HG03103 (cell line): ENCODE measurements around the gene PDRG1.
"Not testable (repeated sequence)": the region's sequence is repeated elsewhere in the genome, so short reads cannot be mapped to it uniquely, and the experiment has no call there.

Source experiments
- ATAC-seq: cut with Tn5 transposase; IDR thresholded peaks from one replicate; pipeline ENCODE4 v1.9.1; 2021; ENCODE audit warnings: low read depth; ENCODE audit not compliant: unreplicated experiment

Gene PDRG1

DNA sequence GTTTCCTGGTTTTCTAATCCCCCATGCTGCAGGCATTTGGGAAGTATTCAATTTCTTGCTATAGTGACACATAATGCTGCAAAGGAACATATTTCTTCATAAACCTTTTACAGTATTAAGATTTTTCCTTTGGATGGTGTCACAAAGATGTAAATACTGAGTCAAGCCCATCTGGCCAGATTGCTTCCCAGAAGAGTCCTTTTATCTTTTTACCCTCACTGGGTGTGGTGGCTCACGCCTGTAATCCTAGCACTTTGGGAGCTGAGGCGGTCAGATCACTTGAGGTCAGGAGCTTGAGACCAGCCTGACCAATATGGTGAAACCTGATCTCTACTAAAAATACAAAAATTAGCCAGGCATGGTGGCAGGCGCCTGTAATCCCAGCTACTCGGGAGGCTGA, 22.2 kb downstream of the PDRG1 start:
- ATAC-seq = not testable (repeated sequence)

DNA sequence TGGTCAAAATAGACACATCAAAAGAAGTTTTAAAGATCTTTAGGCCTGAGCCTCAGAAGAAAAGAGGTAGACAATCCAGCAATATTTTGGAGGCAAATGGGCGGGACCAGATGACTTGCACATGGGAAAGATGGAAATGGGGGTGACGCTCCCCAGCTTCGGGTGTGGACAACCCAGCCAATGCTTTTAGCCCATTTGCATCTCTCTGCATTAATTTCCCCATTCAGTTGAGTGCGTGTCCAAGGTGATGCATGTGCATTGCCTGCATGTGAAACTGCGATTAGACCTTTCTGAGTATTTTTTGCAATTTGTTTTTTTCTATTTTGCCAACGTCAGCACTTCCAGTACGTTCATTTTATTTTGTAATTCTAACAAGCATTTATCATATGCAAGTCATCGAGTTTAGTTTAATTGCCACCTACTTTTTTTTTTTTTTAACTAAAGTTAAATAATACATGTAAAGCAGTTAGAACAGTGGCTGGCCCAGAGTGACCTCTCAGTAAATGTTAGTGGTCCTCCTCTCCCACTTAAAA, 24.2 kb downstream of the PDRG1 start:
- ATAC-seq = no peak

DNA sequence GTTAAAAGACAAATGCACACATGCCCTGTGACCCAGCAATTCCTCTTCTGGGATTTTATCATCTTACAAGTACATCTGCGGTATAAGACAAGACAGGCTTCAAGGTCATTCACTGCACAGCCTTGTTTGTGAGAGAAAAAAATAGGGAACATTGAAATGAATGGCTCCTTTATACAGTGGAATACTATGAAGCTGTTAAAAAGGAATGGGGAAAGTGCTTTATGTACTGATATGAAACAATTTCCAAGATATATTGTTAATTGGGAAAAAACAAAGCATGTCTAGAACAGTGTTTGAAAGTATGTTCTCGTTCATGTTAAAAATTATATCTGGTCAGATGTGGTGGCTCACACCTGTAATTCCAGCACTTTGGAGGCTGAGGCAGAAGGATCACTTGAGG, 25.4 kb downstream of the PDRG1 start:
- no peak for ATAC-seq

DNA sequence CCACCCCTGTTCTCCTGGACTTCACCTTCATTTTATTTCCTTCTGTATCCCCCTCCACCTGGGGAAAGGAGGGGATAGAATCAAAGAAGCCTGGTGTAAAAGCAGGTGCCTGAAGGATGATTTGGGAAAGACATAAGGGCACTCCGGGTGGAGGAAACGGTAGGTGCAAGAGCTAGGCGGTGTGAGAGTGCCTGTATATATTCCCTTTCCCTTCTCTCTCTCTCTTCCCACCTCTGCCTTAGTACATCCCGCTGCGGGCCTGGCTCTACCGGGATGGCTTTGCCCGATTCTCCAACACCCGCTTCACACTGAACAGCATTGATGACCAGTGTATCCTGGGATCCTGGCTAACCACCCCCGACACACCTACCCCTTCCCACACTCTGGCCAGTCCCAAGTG, 26.2 kb downstream of the PDRG1 start:
- no peak for ATAC-seq

DNA sequence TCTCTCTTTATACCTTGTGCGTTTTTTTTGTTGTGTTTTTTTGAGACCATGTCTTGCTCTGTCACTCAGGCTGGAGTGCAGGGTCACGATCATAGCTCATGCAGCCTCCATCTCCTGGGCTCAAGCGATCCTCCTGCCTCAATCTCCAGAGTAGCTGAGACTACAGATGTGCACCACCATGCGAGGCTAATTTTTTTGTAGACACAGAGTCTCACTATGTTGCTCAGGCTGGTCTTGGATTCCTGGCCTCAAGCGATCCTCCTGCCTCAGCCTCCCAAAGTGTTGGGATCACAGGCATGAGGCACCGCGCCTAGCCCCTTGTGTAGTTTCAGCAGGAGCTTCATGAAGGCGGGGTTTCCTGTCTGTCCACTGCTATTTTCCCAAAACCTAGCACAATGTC, 27.3 kb downstream of the PDRG1 start:
- no peak for ATAC-seq

DNA sequence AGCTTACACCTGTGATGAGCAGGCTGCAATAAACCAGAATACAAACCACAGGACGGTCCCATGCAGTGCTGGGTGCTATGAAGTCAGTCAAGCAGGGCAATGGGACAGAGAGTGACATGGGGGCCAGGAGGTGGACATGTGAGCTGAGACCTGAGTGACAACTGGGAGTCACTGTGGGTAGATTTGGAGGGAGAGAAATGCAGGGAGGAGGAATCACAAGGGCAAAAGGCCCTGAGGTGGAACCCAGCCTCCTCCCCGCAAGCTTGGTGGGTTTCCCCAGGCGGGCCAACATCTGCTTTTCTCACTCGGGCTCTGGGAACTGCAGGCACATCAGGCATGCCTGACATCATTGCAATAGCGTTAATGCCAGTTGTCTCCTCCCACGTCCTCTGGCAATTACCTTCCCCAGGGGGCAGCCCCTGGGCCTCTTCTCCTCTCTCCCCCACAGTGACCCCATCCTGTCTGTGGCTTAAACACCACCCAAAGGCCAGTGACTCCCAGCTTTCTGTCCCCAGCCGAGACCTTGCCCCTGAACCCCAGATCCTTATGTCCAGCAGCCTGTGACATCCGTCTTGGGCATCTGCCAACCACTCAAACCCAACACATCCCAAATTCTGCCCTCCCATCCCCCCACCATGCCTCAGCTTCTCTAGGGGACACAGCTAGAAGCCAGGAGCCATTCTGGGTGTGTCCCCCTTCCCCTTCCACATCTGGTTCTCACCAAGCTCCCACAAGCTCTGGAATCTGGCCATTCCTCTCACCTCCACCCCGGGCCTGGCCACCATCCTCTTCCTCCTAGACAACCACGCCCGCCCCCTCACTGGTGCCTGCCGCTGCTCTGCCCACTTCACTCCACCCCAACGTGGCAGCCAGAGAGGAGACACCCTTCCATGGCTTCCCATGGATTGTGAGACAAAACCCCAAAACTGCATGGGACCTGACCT, 28.2 kb downstream of the PDRG1 start:
- ATAC-seq = no peak

DNA sequence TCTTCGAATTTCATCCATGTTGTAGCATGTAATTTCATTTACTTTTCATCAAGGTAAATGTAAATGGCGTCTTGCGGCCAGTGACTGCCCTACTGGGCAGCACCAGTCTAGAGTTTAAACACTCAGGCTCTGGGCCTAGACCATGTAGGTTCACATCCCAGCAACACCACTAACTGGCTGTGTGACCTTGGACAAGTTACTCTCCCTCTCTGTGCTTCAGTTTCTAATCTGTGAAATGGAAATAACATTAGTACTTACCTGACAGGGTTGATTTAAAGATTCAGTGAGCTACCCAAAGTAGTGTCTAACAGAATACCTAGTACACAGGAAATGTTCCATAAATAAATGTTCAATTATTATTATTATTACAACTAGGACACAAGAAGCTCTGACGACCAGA, 29.3 kb downstream of the PDRG1 start:
- ATAC-seq = no peak

DNA sequence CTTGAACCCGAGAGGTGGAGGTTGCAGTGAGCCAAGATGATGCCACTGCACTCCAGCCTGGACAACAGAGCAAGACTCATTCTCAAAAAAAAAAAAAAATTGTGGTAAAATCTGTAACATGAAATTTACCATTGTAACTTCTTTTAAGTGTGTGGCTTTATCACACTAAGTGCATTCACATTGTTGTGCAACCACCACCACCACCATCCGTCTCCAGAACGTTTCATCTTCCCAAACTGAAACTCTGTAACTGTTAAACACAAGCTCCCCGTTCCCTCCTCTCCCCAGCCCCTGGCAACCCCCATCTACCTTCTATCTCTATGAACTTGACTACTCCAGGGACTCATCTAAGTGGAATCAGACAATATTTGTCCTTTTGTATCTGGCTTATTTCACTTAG, 29.7 kb downstream of the PDRG1 start:
- no peak for ATAC-seq

DNA sequence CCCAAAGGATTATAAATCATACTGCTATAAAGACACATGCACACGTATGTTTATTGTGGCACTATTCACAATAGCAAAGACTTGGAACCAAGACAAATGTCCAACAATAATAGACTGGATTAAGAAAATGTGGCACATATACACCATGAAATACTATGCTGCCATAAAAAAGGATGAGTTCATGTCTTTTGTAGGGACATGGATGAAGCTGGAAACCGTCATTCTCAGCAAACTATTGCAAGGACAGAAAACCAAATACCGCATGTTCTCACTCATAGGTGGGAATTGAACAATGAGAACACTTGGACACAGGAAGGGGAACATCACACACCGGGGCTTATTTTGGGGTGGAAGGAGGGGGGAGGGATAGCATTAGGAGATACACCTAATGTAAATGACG, 30.4 kb downstream of the PDRG1 start:
- not testable (repeated sequence) for ATAC-seq

DNA sequence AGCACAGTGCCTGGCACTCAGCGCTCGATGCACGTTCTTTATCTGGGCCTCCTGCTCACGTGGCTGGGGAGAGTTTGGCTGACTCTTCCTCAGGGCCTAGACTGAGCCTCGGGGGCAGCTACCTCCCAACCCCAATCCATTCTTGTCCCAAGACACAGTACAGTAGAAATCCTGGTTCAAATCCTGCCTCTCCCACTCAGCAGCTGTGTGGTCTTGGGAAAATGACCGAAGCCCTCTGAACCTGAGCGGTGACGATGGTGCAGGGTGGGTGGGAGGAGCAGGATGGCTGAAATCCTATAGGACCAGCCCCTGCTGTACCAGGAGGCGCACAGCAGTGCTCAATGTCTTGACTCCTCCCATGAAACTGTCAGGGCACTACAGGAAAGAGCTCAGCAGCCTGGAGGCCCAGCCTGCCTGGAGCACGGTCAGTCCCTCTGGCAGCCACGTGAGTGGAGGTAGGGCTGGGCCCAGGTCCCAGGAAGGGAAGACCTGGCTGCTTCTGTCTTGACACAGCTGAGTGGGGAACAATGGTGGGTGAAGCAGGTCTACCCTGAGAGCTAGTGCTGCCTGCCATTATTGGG, 31.5 kb downstream of the PDRG1 start:
- no peak for ATAC-seq

DNA sequence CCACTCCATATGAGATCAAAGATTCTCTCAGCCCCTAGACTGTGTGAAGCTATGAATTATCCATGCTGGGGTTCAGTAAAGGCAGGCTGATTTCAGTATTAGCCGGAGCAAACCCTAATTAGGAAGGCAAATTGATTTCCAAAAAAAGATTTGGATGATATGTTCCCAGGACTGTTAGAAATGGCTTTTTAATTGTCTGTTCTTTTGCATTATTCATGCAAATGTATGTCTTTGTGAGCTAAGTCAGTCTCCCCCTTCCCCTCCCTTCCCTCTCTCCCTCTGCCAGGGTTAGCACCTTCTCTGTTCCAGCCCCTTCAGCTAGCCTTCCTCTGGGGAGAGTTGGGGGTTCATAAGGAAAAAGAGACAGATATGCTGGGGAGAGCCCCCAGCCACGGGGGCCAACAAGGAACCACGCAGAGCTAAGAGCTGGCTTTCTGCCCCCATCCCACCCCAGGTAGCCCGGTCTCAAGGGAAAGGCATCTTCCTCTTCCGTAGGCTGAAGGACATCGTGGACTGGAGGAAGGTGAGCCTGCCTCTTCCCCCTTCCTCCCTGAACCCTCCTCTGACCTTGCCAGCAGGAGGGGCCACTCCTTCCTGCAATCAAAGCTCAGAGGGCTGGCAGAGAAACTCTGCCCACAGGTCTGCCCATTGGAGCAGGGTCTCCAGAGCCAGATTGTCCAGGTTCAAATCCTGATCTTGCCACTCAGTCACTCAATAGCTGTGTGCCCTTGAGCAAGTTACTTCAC, 32.3 kb downstream of the PDRG1 start:
- no peak for ATAC-seq

DNA sequence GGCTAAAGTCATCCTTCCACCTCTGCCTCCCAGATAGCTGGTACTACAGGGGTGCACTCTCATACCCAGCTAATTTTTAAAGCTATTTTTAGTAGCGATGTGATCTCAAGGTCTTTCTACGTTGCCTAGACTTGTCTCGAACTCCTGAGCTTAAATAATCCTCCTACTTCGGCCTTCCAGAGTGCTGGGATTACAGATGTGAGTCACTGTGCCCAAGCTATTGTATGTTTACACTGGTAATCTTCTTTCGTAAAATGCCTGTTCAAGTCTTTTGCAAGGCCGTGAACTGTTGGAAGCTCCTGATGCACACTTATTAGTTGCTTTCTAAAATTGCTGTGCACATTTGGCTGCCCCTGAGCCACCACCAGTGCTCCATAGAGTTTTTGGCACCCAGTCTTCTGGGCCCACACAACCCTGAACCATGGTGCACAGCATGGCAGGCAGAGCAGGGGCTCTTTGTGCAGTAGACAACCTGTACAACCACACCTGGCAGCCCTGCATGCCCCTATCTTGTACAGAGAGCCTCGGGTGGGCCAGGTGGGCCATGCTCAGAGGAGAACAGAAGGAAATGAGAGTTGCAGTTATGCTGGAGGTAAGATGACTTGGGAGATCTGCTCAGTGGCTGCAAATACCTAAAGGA, 33.3 kb downstream of the PDRG1 start:
- ATAC-seq = no peak

DNA sequence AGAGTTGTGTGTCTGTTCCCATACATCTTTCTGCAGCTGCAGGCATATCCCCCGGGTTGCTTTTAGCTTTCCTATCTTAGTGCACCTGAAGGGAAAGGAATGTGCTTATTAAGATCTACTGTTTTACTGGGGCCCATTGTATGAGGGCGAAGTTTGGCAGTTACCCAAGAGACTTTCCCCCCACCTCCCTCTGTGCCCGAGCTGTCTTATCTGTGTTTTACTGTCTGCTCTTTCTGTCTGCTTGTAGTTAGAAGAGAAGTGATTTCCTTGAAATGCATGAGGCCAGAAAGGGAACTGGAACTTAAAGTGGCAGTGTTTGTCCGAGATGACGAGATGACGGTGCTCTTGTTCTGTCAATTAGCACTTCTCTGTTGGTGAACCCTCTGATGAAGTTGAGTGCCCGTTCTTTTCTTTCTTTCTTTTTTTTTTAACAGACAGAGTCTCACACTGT, 33.9 kb downstream of the PDRG1 start:
- ATAC-seq = not testable (repeated sequence)

DNA sequence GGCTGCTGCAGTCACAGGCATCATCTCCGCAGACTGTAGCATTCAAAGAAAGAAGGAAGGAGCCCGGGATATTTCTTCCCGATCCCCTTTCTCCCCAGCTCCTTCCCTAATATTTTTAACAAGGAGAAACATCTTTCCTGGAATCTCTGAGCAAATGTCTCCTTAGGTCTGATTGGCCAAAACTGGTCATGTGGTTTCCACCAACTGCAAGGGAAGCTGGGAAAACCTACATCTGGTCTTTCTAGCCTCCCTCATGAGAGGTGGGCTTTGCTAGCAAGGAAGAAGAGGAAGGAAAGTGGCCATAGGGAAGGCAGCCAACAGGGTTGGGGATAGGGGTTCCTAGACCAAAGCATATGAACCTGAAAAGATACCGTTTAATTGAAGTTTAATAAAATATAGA, 35.1 kb downstream of the PDRG1 start:
- no peak for ATAC-seq

DNA sequence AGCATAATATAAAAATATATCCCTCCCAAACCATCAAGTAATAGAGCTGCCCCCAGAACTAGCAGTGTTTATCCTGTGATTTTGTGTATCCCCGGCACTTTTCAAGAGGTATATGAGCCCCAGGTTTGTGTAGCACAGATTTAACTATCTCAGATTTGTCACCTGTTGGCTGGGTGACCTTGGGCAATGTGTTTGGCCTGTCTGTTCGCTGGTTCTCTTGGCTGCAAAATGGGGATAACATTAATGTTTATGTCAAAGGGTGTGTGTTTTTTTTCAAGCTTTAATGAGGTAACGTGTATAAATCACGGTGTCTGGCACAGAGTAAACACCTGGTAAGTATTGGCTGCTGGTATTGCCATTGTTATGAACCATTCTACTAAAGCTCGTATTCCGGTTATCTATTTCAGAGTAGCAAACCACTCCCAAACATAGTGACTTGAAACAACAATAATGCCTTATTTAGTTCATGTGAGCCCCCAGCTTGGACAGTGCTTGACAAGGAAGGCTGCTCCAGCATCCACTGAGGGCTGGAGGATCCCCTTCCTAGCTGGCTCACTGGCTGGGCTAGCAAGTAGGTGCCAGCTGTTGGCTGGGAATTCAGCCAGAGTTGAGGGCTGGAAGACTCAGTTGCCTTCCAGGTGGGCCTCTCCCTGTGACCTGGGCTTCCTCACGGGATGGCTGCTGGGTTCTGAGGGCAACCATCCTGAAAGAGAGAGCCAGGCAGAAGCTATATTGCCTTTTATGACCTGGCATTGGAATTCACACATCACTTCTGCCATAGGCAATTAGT, 36.2 kb downstream of the PDRG1 start:
- no peak for ATAC-seq

DNA sequence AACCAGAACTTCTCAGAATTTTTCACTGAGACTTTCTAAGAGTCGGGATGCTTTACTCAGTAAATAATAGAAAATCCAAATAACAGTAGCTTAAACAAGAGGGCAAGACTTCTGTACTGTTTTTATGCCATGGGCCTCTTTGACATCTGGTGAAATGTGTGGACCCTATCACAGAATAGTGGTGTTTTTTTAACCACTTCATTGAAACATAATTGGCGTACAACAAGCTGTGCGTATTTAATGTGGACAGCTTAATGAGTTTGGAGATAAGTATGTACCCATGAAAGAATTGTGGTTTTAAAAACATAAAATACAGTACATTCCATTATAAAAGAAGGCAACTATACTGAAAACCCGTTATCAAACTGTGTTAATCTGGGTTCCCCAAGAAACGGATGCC, 37.7 kb downstream of the PDRG1 start:
- no peak for ATAC-seq

DNA sequence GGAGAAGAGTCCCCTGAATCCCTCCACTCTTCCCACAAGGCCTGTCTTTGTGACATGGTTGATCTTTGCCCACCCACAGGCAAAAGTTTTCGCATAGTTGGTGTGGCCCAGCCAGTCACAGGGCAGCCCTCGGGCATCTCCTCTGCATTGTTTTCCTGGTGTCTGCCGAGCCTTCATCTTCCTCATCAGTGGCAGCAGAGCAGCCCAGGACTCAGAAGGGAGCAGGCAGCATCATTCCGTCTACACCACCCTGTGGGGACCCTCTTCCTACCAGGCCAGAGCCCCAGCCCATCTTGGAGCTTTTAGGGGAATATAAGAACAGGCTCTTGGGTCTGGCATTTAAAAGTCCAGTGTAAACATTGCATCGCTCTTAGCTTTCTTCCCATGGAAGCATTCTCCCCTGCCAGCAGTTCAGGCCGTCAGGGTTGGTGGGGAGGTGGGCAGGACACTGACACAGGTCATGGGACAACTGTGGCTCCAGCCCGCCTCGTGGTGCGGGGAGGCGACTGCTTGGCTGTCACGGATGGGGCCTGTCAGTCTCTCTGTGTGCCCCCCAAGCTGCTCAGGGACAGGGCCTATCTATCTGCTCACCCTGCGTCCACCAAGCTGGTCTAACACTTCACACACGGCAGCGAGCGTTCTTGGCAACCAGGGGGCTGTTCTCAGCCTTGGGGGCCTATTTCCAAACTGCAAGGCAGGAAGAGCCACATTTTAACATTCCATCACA, 38.3 kb downstream of the PDRG1 start:
- no peak for ATAC-seq

DNA sequence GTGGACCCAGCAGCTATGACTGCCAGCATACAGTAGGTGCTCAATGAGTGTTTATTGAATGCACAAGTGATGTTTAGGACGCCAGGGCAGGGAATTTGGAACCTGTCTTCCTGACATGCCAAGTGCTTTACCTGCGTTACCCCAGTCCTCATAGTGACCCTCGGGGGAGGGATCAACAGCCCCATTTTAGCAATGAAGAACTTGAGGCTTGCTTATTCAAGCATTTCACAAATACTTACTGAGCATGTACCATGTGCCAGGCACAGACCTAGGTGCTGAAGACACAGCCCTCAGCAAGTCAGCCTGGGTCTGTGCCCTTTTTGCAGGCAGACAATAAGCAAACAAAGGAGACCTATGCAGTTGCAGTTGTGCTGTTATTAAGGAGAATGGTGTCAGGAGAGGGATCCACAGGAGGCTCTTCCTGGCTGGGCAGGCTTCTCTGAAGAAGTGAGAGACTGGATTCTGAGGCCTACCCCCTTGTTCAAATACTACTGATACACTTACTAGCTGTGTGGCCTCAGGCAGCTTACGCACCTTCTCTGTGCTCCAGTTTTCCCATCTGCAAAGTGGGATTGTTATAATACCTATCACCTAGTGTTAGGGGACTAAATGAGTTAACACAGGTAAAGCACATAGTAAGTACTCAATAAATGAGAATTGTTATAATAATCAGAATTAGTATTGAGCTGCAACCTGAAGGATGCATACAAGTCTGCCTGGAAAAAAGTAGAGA, 41.6 kb downstream of the PDRG1 start:
- ATAC-seq = no peak
